GM19351 (cell line): ENCODE data around the gene TFB2M.
"Not testable (repeated sequence)": the region's sequence is repeated elsewhere in the genome, so short reads cannot be mapped to it uniquely, and the experiment has no call there.

Experiments
- ATAC-seq: cut with Tn5 transposase; IDR thresholded peaks from one replicate; pipeline ENCODE4 v1.9.1; 2021; ENCODE audit warnings: mild to moderate bottlenecking, moderate library complexity; ENCODE audit not compliant: unreplicated experiment

The TFB2M gene

GRCh38 chr1:246583448-246584185, 17.6 kb upstream of the TFB2M start:
- no peak for ATAC-seq

- no peak for ATAC-seq
These were observed 17.0 kb upstream of the TFB2M start for GRCh38 chr1:246583056-246583440.

- no peak for ATAC-seq
These were observed 16.4 kb upstream of the TFB2M start for GRCh38 chr1:246582301-246583055.

- no peak for ATAC-seq
These were observed 14.7 kb upstream of the TFB2M start for GRCh38 chr1:246580497-246581370.

- peak; percentile 86 for ATAC-seq
These were observed 13.8 kb upstream of the TFB2M start for GRCh38 chr1:246579818-246580217.

GRCh38 chr1:246577720-246578106, 11.7 kb upstream of the TFB2M start:
- no peak for ATAC-seq

DNA sequence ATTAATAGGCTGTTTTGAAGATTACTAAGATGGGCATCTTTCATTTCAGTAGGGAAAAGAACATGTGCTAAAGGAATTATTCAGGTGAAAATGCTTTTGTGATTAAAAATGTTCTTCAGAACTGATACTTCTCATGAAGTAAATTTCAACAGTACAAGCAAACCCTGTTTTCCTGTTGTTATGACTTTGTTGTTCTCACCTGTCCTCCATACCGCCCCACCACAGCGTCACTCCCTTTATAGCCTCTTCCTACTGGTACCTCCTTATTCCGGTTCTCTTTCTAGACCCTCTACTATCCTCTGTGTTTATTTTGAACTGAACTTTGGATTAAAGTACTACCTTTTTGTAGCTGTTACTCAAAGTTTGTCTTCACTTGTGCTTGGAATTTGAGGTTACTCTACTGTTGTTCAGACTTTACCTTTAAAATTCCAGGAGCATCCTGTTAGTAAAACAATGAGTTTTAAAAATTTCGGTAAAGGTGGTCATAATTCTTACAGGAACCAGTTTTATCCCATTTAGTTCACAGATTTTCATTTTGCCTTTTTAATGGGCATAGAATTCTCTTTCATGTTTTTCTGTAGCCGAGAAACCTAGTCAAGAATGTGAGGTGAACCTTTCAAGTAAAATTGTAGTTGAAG, 11.1 kb upstream of the TFB2M start:
- ATAC-seq, result no peak

DNA sequence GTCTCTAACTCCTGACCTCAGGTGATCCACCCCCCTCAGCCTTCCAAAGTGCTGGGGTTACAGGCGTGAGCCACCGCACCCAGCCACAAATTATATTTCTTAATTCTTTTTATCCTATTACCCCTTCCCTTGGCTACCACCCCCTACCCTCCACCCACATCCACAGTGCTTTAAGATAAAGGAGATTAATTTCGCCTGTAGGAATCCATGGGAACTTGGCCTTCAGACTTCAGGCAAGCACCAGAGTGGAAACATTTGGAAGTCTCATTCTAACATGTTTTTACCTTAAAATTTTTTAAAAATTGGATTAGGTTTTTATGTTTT, 10.6 kb upstream of the TFB2M start:
- no peak for ATAC-seq

DNA sequence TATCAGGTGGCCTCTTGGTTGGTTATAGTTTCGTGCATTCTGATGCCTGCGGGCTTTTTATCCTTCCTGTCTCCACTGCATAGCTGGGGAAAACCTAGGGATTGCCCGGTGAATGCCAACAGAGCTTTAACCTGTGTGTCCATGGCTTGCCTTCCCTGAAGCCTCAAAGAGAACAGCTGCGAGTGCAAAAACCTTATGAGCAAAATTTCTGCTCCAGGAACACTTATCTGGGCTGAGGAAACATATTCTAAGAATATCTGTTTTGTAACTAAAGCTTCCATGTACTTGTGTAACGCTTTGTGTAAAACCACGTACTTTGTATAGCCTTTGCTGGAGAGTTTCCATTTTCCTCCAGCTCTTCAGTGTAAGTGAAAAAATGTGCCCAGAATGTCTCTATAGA, 7.4 kb upstream of the TFB2M start:
- no peak for ATAC-seq

GRCh38 chr1:246572785-246573184, 6.7 kb upstream of the TFB2M start:
- no peak for ATAC-seq

DNA sequence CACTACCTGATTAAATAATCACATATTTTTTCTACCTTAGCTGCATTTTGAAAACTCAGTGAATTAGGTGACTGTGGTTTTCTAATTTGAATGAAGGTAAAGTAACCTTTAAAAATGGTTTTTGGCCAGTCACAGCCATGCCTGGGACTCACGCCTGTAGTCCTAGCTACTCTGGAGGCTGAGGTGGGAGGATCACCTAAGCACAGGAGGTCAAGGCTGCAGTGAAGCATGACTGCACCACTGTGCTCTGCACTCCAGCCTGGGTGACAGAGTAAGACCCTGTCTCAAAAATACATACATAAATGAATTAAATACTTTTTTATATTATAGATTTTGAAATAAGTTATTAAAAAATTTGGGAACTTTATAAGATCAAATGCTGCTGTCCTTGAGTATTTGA, 5.9 kb upstream of the TFB2M start:
- no peak for ATAC-seq

GRCh38 chr1:246571309-246571708, 5.2 kb upstream of the TFB2M start:
- ATAC-seq, result not testable (repeated sequence)

DNA sequence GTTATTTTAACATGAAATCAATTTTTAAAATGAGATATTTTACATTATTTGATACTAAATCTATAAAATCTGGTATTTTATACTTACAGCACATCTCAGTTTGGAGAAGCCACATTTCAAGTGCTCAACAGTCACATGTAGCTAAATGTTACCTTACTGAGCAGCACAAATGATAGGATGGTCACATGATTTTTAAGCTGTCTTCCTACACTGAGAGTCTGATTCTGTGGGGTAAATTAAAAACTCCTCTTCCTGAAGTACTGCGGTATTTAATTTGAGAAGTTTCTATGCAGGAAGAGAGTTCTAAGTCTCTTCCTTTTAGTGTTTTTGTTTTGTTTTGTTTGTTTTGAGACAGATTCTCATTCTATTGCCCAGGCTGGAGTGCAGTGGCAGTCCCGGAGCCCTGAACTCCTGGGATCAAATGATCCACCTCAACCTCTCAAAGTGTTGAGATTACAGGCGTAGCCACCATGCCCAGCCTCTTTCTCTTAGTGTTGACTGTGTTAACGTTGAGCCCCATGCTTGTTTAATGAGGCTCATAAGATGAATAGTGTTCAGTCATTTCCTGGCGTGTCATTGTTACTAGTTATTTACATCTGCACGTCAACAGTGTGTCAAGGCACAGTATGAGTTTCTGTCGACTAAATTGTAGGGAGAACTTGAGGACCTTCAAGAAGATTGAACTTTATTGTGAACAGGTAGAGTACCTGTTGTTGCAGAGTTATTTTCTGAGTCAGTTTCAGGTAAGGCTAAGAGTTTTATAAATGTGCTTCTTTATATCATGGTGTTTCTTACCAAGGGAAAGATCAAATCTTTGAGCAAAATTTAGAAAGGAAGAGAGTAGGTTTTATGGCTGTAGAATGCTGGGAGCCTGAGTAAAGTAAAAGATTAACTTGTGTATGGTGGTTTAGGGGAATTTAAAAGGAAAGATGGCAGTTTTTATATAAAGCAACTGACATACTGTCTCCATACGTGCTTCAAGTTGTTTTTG, 3.5 kb upstream of the TFB2M start:
- ATAC-seq, result no peak

- no peak for ATAC-seq
These were observed 1.7 kb upstream of the TFB2M start for GRCh38 chr1:246567646-246568235.

- peak; percentile 22 for ATAC-seq
These were observed 968 bp upstream of the TFB2M start for GRCh38 chr1:246566813-246567645.

DNA sequence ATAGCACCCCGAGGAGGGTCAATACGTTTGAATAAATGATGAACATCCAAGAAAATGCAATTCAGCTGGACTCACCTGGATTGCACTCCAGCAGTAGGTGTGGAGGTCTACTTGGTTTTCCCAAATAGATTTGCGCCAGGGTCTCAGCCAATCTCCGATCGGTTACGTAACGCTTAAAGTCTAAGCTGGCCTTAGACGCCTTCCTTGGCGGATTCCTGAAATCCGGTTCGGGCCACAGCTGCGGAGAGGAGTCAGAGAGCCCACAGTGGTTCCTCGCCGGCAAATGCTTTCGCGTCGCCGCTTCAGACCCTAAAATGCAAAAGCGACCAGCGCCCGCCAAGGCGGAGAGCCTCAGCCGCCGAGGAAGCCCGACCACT, 322 bp downstream of the TFB2M start:
- no peak for ATAC-seq

DNA sequence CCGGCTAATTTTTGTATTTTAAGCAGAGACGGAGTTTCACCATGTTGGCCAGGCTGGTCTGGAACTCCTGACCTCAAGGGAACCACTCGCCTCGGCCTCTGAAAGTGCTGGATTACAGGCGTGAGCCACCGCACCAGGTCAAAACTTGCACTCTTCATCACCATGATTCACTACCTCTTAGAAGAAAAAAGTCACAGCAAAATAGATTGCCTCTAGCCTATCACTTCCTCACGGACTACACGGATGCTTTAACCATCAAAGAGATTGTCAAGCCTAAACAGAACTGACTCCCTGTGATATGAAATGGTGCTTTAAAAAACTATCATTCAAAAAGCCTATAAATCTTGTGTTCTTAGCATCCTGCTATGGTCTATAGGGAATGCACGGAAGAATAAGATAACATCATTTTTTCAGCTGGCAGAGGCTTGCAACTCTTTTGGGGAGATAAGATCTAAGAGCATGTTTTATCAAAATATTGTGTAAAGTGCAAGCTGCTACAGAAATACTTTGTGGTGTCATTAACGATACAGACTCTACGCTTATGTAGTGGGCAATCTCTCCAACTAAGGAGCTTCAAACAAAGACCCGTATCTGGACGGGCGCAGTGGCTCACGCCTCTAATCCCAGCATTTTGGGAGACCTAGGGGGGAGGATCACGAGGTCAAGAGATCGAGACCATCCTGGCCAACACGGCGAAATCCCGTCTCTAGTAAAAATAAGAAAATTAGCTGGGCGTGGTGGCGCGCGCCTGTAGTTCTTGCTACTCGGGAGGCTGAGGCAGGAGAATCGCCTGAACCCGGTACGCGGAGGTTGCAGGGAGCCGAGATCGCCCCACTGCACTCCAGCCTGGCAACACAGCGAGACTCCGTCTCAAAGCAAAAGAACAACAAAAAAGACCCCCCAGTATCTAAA, 966 bp downstream of the TFB2M start:
- ATAC-seq, result no peak

DNA sequence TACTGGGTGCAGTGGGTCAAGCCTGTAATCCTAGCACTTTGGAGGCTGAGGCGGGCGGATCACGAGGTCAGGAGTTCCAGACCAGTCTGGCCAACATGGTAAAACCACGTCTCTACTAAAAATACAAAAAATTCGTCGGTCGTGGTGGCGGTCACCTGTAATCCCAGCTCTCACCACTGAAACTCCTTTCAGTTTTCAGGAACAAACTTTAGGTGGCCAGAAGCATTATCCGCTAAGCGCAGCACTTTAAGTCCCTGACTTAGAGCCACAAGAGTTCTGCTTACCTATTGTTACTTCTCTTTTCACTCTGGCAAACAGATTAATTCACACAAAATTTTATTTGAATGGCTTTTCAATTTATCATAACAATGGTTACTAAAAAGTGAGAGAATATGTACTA, 5.2 kb downstream of the TFB2M start:
- ATAC-seq, result not testable (repeated sequence)
